ENCODE results near the gene MAST4. TPM values are rescaled to one million over a fixed set of nuclear protein-coding genes. Genes with fewer than 3 reads are reported as not detected.

Gene MAST4
- total and polyA plus RNA-seq, 2 of the 13 experiments (the other 11 are each of a cell fraction or from before 2014, with no cell fraction given), result 3.4 to 3.7 TPM

GRCh38 chr5:67142816-67143215 lies 546.6 kb downstream of the MAST4 start (continued):
- no peak for TF ChIP-seq ISL2 (CRISPR knock-in tag; IDR thresholded peaks at IDR 0.05)
- TF ChIP-seq, protein P1, sequence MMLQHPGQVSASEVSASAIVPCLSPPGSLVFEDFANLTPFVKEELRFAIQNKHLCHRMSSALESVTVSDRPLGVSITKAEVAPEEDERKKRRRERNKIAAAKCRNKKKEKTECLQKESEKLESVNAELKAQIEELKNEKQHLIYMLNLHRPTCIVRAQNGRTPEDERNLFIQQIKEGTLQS (CRISPR knock-in tag; IDR thresholded peaks at IDR 0.05), result no peak
- no peak for TF ChIP-seq NFE2L1 (CRISPR knock-in tag; IDR thresholded peaks at IDR 0.05; ENCODE audit: borderline replicate concordance)
- TF ChIP-seq ZBTB37 (CRISPR knock-in tag; IDR thresholded peaks at IDR 0.05), result no peak
- TF ChIP-seq ZBTB1 (CRISPR knock-in tag; IDR thresholded peaks at IDR 0.05; ENCODE audit: borderline replicate concordance), result no peak
- TF ChIP-seq ATF2 (CRISPR knock-in tag; IDR thresholded peaks at IDR 0.05), result no peak
- TF ChIP-seq SALL1 (CRISPR knock-in tag; IDR thresholded peaks at IDR 0.05), result peak; percentile 87
- no peak for TF ChIP-seq NFYB (CRISPR knock-in tag; IDR thresholded peaks at IDR 0.05)
- TF ChIP-seq, protein P2, sequence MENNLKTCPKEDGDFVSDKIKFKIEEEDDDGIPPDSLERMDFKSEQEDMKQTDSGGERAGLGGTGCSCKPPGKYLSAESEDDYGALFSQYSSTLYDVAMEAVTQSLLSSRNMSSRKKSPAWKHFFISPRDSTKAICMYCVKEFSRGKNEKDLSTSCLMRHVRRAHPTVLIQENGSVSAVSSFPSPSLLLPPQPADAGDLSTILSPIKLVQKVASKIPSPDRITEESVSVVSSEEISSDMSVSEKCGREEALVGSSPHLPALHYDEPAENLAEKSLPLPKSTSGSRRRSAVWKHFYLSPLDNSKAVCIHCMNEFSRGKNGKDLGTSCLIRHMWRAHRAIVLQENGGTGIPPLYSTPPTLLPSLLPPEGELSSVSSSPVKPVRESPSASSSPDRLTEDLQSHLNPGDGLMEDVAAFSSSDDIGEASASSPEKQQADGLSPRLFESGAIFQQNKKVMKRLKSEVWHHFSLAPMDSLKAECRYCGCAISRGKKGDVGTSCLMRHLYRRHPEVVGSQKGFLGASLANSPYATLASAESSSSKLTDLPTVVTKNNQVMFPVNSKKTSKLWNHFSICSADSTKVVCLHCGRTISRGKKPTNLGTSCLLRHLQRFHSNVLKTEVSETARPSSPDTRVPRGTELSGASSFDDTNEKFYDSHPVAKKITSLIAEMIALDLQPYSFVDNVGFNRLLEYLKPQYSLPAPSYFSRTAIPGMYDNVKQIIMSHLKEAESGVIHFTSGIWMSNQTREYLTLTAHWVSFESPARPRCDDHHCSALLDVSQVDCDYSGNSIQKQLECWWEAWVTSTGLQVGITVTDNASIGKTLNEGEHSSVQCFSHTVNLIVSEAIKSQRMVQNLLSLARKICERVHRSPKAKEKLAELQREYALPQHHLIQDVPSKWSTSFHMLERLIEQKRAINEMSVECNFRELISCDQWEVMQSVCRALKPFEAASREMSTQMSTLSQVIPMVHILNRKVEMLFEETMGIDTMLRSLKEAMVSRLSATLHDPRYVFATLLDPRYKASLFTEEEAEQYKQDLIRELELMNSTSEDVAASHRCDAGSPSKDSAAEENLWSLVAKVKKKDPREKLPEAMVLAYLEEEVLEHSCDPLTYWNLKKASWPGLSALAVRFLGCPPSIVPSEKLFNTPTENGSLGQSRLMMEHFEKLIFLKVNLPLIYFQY (CRISPR knock-in tag; IDR thresholded peaks at IDR 0.05; ENCODE audit: borderline replicate concordance), result no peak
- TF ChIP-seq BRCA1 (CRISPR knock-in tag; IDR thresholded peaks at IDR 0.05), result no peak
- no peak for TF ChIP-seq ESRRA (CRISPR knock-in tag; IDR thresholded peaks at IDR 0.05; ENCODE audit: low read depth)
- TF ChIP-seq ZNF788 (CRISPR knock-in tag; IDR thresholded peaks at IDR 0.05; ENCODE audit: borderline replicate concordance), result no peak
- peak; percentile 40; the same call in 1 of the 2 replicates for TF ChIP-seq KDM6A (CRISPR knock-in tag; IDR thresholded peaks at IDR 0.05; ENCODE audit: low read depth)
- TF ChIP-seq HMGXB4 (CRISPR knock-in tag; IDR thresholded peaks at IDR 0.05; ENCODE audit: borderline replicate concordance in 1 of 2, low read depth in 1 of 2), result no peak
- no peak for TF ChIP-seq ZNF776 (CRISPR knock-in tag; IDR thresholded peaks at IDR 0.05)
- TF ChIP-seq NR2F6 (IDR thresholded peaks at IDR 0.05), result 0 out of 2 replicates have a peak, but pooled peaks have one; percentile 18
- 0 out of 2 replicates have a peak, but pooled peaks have one; percentile 23 for TF ChIP-seq NR2F6 (CRISPR knock-in tag; IDR thresholded peaks at IDR 0.05)
- no peak for TF ChIP-seq HOXA9 (CRISPR knock-in tag; IDR thresholded peaks at IDR 0.05; ENCODE audit: borderline replicate concordance)
- TF ChIP-seq LCORL (IDR thresholded peaks at IDR 0.05), result no peak
- TF ChIP-seq LCORL (CRISPR knock-in tag; IDR thresholded peaks at IDR 0.05), result no peak
- TF ChIP-seq RCOR2 (CRISPR knock-in tag; IDR thresholded peaks at IDR 0.05), result peak; percentile 26; the same call in 1 of the 2 replicates
- no peak for TF ChIP-seq ARID2 (CRISPR knock-in tag; IDR thresholded peaks at IDR 0.05; ENCODE audit: borderline replicate concordance)

Measured in HepG2 (cell line).